Gastroesophageal sphincter (tissue), 4 donors: ENCODE data around the gene IQSEC1. TPM values are rescaled to one million over a fixed set of nuclear protein-coding genes. Genes with fewer than 3 reads are reported as not detected.
A peak's percentile ranks its signal among the peaks of the same experiment; 100 is the strongest.

ENCODE experiments used
- ATAC-seq: fragments of 150-250 bp; one replicate; pipeline ENCODE4 v1.9.1; 2016; ENCODE audit warnings: mild to moderate bottlenecking, moderate library complexity
- H3K27ac ChIP-seq, 4 donors: fragments of 200-600 bp; sonication (generic) in 3 of 4; 1 replicate in 3 of 4; 2 replicates in 1 of 4; pipeline ENCODE4 v1.5.1; 2016 to 2019
- H3K27me3 ChIP-seq: fragments of 200-600 bp; sonication (generic); one replicate; pipeline ENCODE4 v1.5.1; 2019
- H3K36me3 ChIP-seq, 2 donors: fragments of 200-600 bp; sonication (generic); one replicate each; pipeline ENCODE4 v1.5.1; 2019; ENCODE audit warnings: control low read depth in 1 of 2
- H3K4me1 ChIP-seq, 3 donors: fragments of 200-600 bp; sonication (generic); 1 replicate in 2 of 3; 2 replicates in 1 of 3; pipeline ENCODE4 v1.5.1; 2016 to 2019; ENCODE audit warnings: control low read depth in 2 of 3
- H3K4me3 ChIP-seq, 2 donors: fragments of 200-600 bp; sonication (generic); one replicate each; pipeline ENCODE4 v1.5.1; 2019; ENCODE audit warnings: mild to moderate bottlenecking in 1 of 2, moderate library complexity in 1 of 2
- H3K9me3 ChIP-seq, 3 donors: fragments of 200-600 bp; sonication (generic); one replicate each; pipeline ENCODE4 v1.5.1; 2017 to 2019; ENCODE audit warnings: control low read depth in 2 of 3
- EP300 ChIP-seq: sonication (generic); formaldehyde crosslinking; IDR thresholded peaks from one replicate; pipeline ENCODE4 v1.6.1; 2017; ENCODE audit warnings: antibody characterized with exemption, mild to moderate bottlenecking
- POLR2A ChIP-seq, 2 donors: fragments of 450-650 bp; IDR thresholded peaks; one replicate each; pipeline ENCODE4 v1.6.1; 2017; ENCODE audit warnings: antibody characterized with exemption in 2 of 2, mild to moderate bottlenecking in 2 of 2, moderate library complexity in 1 of 2
- POLR2AphosphoS5 ChIP-seq: sonication (generic); formaldehyde crosslinking; IDR thresholded peaks from one replicate; pipeline ENCODE4 v1.6.1; 2017; ENCODE audit warnings: antibody characterized with exemption
- WGBS, 2 donors: methylation state at CpG; one replicate each; pipeline ENCODE4 v1.1.5; 2018; ENCODE audit warnings: low coverage in 1 of 2; 5-methylcytosine and 5-hydroxymethylcytosine counted together
- total RNA-seq, 4 donors: library from RNA; depleted of rRNA; stranded (reverse); fragments of >200 nt; gene quantifications; one replicate each; pipeline ENCODE4 v1.1.0, GENCODE V29; 2016
- TF ChIP-seq, protein P1 (sequence below), 4 experiments: fragments of 200-600 bp in 2 of 4; fragments of 450-650 bp in 2 of 4; sonication (generic) in 1 of 4; IDR thresholded peaks; one replicate each; pipeline ENCODE4 v1.5.1; 2017 to 2019; ENCODE audit warnings: antibody characterized with exemption in 4 of 4, mild to moderate bottlenecking in 2 of 4, moderate library complexity in 2 of 4

Gene IQSEC1
- total RNA-seq, 4 donors from 2014 or later: 49.5 to 104 (median 61.7) TPM

DNA sequence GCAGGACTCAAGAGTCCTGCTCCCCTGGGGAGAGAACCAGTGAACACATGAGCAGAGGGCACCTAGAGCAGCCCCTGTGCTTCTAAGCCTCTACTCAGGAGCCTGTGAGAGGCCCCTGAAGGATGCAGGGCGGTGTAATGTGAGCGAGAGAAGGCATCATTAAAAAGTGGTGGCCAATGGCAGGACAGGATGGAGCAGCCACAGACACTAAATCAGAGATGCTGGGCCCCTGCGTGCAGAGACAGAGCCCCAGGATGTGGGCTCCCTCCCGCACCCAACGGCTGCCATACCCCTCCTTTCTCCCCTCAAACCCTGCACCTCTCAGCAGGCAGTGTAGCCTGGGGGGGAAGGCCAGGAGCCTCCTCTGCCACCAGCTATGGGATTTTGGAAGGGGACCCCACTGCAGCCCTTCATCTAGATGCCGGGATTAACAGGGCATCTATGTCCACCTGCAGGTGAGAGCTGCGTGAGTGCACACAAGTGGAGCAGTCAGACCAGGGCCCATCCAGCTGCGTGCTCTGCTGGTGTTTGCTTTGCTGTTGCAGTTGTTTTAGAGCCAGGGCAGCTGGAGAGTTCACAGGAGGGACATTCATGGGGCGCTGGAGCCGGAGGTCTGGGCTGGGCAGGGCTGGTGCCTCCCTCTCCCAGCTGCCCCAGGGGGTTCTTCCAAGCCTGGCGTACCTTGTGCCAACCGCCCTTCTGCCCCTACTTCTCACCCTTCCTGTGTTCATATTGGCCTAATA, 5.1 kb upstream of the IQSEC1 start:
- H3K4me1 ChIP-seq: peaks cover 0 to 27% (median 11%) of the 10 kb centered on the region in 3 donors
- H3K27me3 ChIP-seq: peaks cover 39% of the 10 kb centered on the region
- no peaks in the 10 kb centered on the region for H3K9me3 ChIP-seq
- no peaks in the 10 kb centered on the region for H3K36me3 ChIP-seq
- H3K27ac ChIP-seq: no peak overlapping the region
- H3K4me3 ChIP-seq: no peak overlapping the region
- 66 to 86% methylated on average over 8 to 9 of the region's 12 CpGs for WGBS, 2 donors
- ATAC-seq: no peak
- TF ChIP-seq, protein P1, sequence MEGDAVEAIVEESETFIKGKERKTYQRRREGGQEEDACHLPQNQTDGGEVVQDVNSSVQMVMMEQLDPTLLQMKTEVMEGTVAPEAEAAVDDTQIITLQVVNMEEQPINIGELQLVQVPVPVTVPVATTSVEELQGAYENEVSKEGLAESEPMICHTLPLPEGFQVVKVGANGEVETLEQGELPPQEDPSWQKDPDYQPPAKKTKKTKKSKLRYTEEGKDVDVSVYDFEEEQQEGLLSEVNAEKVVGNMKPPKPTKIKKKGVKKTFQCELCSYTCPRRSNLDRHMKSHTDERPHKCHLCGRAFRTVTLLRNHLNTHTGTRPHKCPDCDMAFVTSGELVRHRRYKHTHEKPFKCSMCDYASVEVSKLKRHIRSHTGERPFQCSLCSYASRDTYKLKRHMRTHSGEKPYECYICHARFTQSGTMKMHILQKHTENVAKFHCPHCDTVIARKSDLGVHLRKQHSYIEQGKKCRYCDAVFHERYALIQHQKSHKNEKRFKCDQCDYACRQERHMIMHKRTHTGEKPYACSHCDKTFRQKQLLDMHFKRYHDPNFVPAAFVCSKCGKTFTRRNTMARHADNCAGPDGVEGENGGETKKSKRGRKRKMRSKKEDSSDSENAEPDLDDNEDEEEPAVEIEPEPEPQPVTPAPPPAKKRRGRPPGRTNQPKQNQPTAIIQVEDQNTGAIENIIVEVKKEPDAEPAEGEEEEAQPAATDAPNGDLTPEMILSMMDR (IDR thresholded peaks at IDR 0.05): no peak
- TF ChIP-seq POLR2AphosphoS5 (no peak), EP300 (no peak), POLR2A (IDR thresholded peaks at IDR 0.05) (no peak)

DNA sequence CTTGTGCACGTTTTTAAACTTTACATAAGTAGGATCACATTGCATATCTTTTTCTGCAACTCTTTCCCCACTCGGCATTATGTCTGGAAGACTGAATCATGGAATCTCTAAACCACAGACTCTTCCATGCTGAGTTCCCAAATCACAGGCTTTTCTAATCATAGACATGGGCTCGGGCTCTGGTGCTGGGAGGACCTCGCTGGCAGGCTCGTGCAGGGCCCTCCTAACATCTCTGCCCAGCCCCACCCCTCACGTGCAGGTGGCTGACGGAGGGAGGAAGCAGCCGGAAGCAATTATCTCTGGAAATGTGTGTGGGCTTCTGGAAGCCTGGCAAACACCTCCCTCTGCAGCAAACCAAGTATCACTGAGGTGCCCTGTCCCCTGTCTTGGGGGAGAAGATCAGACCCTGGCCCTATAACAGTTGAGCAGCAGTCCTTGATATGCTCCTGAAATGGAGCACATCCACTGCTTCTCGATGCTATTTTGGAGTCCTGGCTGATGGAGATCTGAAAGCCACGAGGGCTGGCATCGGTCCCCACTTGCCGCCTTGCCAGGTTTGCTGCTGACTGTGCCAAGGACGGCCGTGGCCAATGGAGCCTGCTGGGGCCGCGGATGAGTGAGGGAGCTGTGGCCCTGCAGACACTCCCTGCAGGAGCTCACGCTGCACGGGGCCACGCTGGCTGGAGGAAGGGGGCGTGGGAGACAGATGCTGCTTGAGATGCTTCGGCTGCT, 4.4 kb upstream of the IQSEC1 start:
- no peak for ATAC-seq
- TF ChIP-seq, protein P1 (IDR thresholded peaks at IDR 0.05): no peak
- no peak for TF ChIP-seq POLR2A (IDR thresholded peaks at IDR 0.05)
- TF ChIP-seq EP300: no peak
- TF ChIP-seq POLR2AphosphoS5: no peak

DNA sequence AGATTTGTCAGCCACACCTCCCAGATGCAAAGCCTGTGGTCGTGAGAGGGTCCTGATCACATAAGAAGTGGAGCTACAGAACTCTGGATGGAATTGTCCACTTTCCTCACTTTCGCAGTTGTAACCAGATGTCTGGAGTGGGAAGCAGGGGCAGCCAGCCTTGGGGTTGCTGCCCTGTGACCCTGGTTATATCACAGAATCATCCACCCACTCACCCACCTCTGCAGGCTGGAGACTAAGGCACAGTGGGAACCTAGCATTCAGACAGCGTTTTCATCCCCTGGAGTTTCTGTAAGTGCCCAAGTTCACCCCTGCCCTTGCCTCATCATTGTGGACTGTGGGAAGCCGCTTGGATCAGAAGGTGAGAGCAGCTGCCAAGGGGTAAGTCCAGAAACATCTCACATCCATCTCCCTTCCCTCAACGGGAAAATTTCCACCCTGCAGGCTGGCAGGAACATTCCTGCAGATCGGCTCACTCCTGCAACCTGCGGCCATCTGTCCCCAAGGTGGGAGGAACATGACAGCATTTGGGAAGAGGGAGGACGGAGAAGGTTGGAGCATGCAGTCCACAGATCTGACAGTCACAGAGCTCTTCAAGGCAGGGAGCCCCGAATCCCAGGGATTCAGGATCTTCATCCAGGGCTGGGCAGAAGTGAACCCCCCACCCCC, 2.9 kb upstream of the IQSEC1 start:
- H3K36me3 ChIP-seq: no peaks in the 10 kb centered on the region
- ATAC-seq: no peak
- no peaks in the 10 kb centered on the region for H3K9me3 ChIP-seq
- WGBS, 2 donors: 52 to 90% methylated on average over 2 to 5 of the region's 9 CpGs
- peaks cover 0 to 42% (median 18%) of the 10 kb centered on the region in 3 donors for H3K4me1 ChIP-seq
- H3K4me3 ChIP-seq: no peak overlapping the region
- no peak overlapping the region for H3K27ac ChIP-seq
- H3K27me3 ChIP-seq: peaks cover 57% of the 10 kb centered on the region
- TF ChIP-seq EP300: no peak
- no peak for TF ChIP-seq POLR2AphosphoS5
- TF ChIP-seq, protein P1 (IDR thresholded peaks at IDR 0.05): no peak
- no peak for TF ChIP-seq POLR2A (IDR thresholded peaks at IDR 0.05)

More for the DNA sequence above, 4.4 kb upstream of the IQSEC1 start:
- no peak overlapping the region for H3K27ac ChIP-seq
- H3K4me1 ChIP-seq: peaks cover 0 to 34% (median 18%) of the 10 kb centered on the region in 3 donors
- H3K9me3 ChIP-seq: no peaks in the 10 kb centered on the region
- no peak overlapping the region for H3K4me3 ChIP-seq
- 53 to 60% methylated on average over 1 to 7 of the region's 21 CpGs for WGBS, 2 donors
- H3K27me3 ChIP-seq: peaks cover 46% of the 10 kb centered on the region
- no peaks in the 10 kb centered on the region for H3K36me3 ChIP-seq

DNA sequence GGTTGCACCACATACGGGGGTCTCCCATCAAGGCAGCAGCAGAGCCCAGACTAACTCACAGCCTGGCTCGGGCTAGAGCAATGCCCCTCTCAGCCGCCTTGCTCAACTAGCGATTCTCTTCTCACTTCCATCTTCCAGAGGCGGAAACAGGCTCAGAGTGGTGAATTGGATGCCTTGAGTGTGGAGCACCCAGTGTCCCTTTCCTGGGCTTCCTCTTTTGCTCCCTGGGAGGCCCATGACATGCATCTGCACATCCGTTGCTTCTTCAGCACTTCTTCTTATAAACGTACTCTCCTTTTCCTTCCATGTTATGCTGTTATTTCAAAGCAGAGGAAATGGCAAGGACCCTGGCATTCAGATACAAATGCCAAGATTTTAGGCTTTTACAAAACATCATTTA, 2.1 kb upstream of the IQSEC1 start:
- peaks cover 0 to 42% (median 18%) of the 10 kb centered on the region in 3 donors for H3K4me1 ChIP-seq
- no peak overlapping the region for H3K27ac ChIP-seq
- peaks cover 57% of the 10 kb centered on the region for H3K27me3 ChIP-seq
- TF ChIP-seq POLR2AphosphoS5 (no peak), POLR2A (IDR thresholded peaks at IDR 0.05) (no peak), EP300 (no peak)
- TF ChIP-seq, protein P1 (IDR thresholded peaks at IDR 0.05): no peak
- H3K4me3 ChIP-seq: no peak overlapping the region
- no peaks in the 10 kb centered on the region for H3K9me3 ChIP-seq
- no peaks in the 10 kb centered on the region for H3K36me3 ChIP-seq
- 70 to 74% methylated on average over 5 to 6 of the region's 7 CpGs for WGBS, 2 donors
- ATAC-seq: peak; percentile 41
